ENCODE data around the gene TSPAN5.

TSPAN5 gene

GRCh38 chr4:98663226-98664006 is 5.0 kb upstream of the TSPAN5 start:
- TF ChIP-seq CTCF (conservative IDR thresholded peaks at IDR 0.05; ENCODE audit: low read length): no peak
- H3K4me3 ChIP-seq (ENCODE audit: low read length): no peak overlapping the region
- DNase-seq (ENCODE audit: low read depth): no peak

- H3K4me3 ChIP-seq (ENCODE audit: low read length): no peak overlapping the region
- peak; percentile 62 for DNase-seq (ENCODE audit: low read depth)
- no peak for TF ChIP-seq CTCF (conservative IDR thresholded peaks at IDR 0.05; ENCODE audit: low read length)
Observed at GRCh38 chr4:98662626-98663225, 4.3 kb upstream of the TSPAN5 start.

- TF ChIP-seq CTCF (conservative IDR thresholded peaks at IDR 0.05; ENCODE audit: low read length): no peak
- DNase-seq (ENCODE audit: low read depth): no peak
- H3K4me3 ChIP-seq (ENCODE audit: low read length): no peak overlapping the region
Observed at GRCh38 chr4:98662055-98662453, 3.6 kb upstream of the TSPAN5 start.

GRCh38 chr4:98661371-98662054 is 3.1 kb upstream of the TSPAN5 start:
- no peak for TF ChIP-seq CTCF (conservative IDR thresholded peaks at IDR 0.05; ENCODE audit: low read length)
- DNase-seq (ENCODE audit: low read depth): no peak
- no peak overlapping the region for H3K4me3 ChIP-seq (ENCODE audit: low read length)

- peak; percentile 46 for DNase-seq (ENCODE audit: low read depth)
- TF ChIP-seq CTCF (conservative IDR thresholded peaks at IDR 0.05; ENCODE audit: low read length): no peak
- H3K4me3 ChIP-seq (ENCODE audit: low read length): peak overlapping the region; percentile 93
Observed at GRCh38 chr4:98659741-98660462, 1.5 kb upstream of the TSPAN5 start.

GRCh38 chr4:98659106-98659592 is 738 bp upstream of the TSPAN5 start:
- DNase-seq (ENCODE audit: low read depth): peak; percentile 43
- TF ChIP-seq CTCF (conservative IDR thresholded peaks at IDR 0.05; ENCODE audit: low read length): peak; percentile 37
- H3K4me3 ChIP-seq (ENCODE audit: low read length): peak overlapping the region; percentile 93

Data from AG10803 (cell line).